HG03342 (cell line): ENCODE data around the gene SALL1.

Experiments used
- ATAC-seq: cut with Tn5 transposase; IDR thresholded peaks from one replicate; pipeline ENCODE4 v1.9.1; 2021; ENCODE audit warnings: mild to moderate bottlenecking, moderate library complexity; ENCODE audit not compliant: unreplicated experiment

SALL1 gene

GRCh38 chr16:51114382-51114781, 36.7 kb downstream of the SALL1 start:
- no peak for ATAC-seq

GRCh38 chr16:51113236-51114125, 37.6 kb downstream of the SALL1 start:
- ATAC-seq: no peak

DNA sequence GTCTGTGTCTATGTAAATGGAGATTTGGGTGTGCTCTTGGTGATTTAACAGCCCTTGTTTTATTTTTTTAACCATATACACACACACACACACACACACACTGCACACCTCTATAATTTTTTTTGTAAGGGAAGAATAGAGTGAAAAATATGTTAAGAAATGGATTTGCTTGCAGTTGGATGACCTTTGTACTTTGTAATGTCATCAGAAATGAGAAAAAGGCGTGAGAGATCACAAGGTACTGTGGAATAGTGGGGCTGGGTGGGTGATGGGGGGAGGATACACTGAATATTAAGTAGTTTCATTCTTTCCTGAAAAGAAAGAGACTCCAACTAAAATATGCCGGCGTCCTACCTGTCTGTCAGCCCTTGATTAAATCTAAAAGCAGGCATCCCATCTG, 38.7 kb downstream of the SALL1 start:
- ATAC-seq: no peak

DNA sequence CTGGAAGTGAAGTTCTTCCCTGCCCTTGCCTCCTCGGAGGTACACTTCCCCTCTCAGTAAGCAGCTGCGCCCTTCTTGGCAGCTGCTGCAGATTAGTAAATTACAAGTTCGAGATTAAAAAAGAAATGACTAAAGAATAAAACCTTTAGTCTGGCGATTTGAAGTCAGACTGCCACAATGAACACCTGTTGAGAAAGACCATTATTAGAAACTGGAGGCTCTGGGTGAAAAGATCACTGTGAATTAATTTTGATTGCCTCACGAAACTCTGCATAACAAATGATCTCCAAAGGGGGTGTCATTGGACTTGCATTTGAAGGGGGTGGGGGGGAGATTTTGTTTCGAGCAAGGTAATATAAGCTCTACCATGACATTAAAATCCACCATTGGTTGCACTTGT, 39.3 kb downstream of the SALL1 start:
- no peak for ATAC-seq

DNA sequence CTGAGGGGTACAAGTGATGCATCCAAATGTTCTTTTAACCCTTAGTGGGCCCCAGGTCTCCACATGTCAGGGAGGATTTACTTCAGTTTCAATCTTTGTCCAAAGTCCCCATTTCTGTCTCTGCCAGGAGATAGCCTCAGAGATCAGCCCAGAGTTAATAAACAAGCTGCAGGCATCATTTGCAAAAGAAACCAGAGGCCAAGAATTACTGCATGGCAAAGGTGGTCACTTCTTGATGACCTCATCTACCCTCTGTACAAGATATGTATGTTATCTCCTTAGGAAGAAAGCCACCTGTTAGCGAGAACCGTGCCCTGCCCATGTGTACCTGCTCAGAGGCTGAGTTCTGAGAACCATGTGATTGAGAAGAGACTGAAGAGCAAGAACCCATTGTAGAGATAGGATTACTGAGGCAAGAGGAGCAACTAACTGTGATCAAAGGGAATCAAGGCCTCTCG, 40.3 kb downstream of the SALL1 start:
- no peak for ATAC-seq

DNA sequence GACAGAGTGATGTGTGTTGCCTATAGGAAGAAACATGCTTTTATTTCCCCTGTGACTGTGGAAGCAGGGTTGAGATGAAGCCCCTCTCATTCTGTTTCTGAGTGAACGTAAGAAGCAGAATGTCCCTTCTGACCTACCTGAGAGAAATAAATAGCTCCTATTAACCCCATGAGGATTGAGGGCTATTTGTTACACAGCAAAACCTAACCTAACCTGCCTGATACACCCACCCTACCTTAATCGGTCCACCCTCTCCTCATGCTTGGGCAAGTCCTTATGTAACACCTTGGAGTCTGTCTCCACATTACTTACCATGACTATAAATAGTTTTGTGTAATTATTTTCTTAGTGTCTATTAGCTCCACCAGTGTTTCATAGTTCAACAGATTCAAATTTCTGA, 41.9 kb downstream of the SALL1 start:
- ATAC-seq: no peak

GRCh38 chr16:51107742-51108141, 43.3 kb downstream of the SALL1 start:
- ATAC-seq: no peak

DNA sequence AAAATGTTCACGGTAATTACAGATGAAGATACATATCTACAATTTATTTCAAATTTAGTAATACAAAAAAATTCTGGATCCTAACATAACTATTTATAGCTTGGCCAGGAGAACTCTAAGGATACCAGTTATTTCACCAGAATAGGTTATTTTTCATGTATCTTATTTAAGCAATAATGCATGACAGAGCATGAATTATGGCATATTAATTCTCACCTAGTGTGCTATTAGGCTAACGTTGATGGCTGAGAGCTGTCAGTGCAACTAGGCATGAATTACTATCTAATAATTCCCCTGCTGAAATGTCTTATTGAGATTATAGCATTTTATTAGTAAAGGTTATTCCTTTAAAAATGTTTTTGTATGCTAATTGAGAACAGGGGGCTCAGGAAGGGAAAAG, 44.5 kb downstream of the SALL1 start:
- ATAC-seq: no peak

DNA sequence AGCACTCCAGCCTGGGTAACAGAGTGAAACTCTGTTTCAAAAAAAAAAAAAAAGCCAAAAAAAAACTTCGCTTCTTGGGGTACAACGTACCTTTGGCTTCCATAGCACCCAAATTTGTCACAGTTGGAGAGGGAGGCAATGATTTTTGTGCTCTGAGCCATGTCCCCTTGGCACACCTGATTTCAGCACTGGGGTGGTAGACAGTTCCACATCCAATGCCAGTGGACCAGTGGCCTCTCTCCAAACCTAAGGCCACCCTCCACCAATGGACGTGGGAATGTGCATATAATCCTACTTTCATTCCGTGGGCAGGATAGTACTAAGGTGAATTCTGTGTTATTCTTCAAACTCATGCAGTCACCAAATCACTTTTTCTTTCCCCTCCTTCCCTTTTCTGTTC, 47.5 kb downstream of the SALL1 start:
- no peak for ATAC-seq

GRCh38 chr16:51097729-51098128, 53.3 kb downstream of the SALL1 start:
- ATAC-seq: no peak

- ATAC-seq: no peak
Measured at GRCh38 chr16:51095890-51096626, 55.0 kb downstream of the SALL1 start.

GRCh38 chr16:51095084-51095881, 55.8 kb downstream of the SALL1 start:
- no peak for ATAC-seq

DNA sequence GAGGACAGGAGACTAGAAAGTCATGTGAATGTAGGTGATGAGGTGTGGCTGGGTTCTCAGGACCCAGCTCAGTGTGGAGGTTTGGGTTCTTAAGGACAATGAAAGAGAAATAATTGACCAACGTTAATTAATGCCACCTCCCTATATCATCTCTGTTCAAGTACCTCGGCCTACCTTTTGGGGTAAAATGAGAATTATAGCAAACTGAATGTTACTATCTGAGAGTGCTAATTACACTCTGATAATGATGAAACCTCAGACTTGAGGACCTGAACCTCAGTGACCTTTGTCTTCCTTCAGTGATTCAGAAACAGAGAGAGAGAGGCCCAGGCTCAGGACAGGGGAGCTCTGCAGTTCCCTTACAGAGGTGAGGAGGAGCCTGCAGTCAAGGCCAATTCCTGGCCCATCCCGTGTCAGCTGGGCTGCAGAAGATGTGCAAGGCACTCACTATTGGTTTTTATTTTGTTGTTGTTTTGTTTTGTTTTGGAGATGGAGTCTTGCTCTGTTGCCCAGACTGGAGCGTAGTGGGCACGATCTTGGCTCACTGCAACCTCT, 57.3 kb downstream of the SALL1 start:
- no peak for ATAC-seq
